Neural progenitor cell (in vitro differentiated cells): ENCODE results near the gene COLEC12. TPM values are rescaled to one million over a fixed set of nuclear protein-coding genes. Genes with fewer than 3 reads are reported as not detected.

ENCODE experiments used
- DNase-seq: peaks from one replicate; pipeline ENCODE4 v3.0.0-alpha.2; 2016; ENCODE audit warnings: low spot score
- H2AFZ ChIP-seq: fragments of 200-600 bp; sonication (generic); replicated peaks from 2 replicates; pipeline ENCODE4 v1.6.1; 2016; ENCODE audit warnings: antibody characterized with exemption
- H3F3A ChIP-seq: fragments of 200-600 bp; sonication (generic); 2 replicates; pipeline ENCODE4 v1.6.1; 2016; ENCODE audit warnings: antibody characterized with exemption, low read depth
- H3K27ac ChIP-seq: fragments of 200-600 bp; sonication (generic); 2 replicates; pipeline ENCODE4 v1.5.1; 2016; ENCODE audit warnings: mild to moderate bottlenecking
- H3K27me3 ChIP-seq: fragments of 200-600 bp; sonication (generic); 2 replicates; pipeline ENCODE4 v1.6.1; 2016; ENCODE audit warnings: mild to moderate bottlenecking, moderate library complexity
- H3K36me3 ChIP-seq: fragments of 200-600 bp; sonication (generic); 2 replicates; pipeline ENCODE4 v1.5.1; 2016
- H3K4me1 ChIP-seq: fragments of 200-600 bp; sonication (generic); 2 replicates; pipeline ENCODE4 v1.6.1; 2016; ENCODE audit warnings: mixed run types
- H3K4me2 ChIP-seq: fragments of 200-600 bp; sonication (generic); 2 replicates; pipeline ENCODE4 v1.6.1; 2016
- H3K4me3 ChIP-seq: fragments of 200-600 bp; sonication (generic); 2 replicates; pipeline ENCODE4 v1.5.1; 2016
- H3K79me2 ChIP-seq: fragments of 200-600 bp; sonication (generic); 2 replicates; pipeline ENCODE4 v1.6.1; 2016; ENCODE audit warnings: low read depth
- H3K9ac ChIP-seq: fragments of 200-600 bp; sonication (generic); 2 replicates; pipeline ENCODE4 v1.6.1; 2016
- H3K9me3 ChIP-seq: fragments of 200-600 bp; sonication (generic); 2 replicates; pipeline ENCODE4 v1.5.1; 2016; ENCODE audit warnings: low read depth
- H4K20me1 ChIP-seq: fragments of 200-600 bp; sonication (generic); 2 replicates; pipeline ENCODE4 v1.6.1; 2016; ENCODE audit warnings: low read depth
- H3K27ac Mint-ChIP-seq: 3 replicates; pipeline ENCODE4 v1.8.0; 2021; ENCODE audit warnings: mixed read lengths
- H3K27me3 Mint-ChIP-seq: 2 replicates; pipeline ENCODE4 v1.8.0; 2022; ENCODE audit warnings: low read depth, mild to moderate bottlenecking, inconsistent platforms, moderate library complexity, mixed read lengths; ENCODE audit not compliant: insufficient read depth
- H3K36me3 Mint-ChIP-seq: 3 replicates; pipeline ENCODE4 v1.8.0; 2021; ENCODE audit warnings: mixed read lengths
- H3K4me1 Mint-ChIP-seq: 3 replicates; pipeline ENCODE4 v1.8.0; 2021; ENCODE audit warnings: mixed read lengths
- H3K4me3 Mint-ChIP-seq: 3 replicates; pipeline ENCODE4 v1.8.0; 2021; ENCODE audit warnings: mild to moderate bottlenecking, moderate library complexity, mixed read lengths
- H3K9me3 Mint-ChIP-seq: 3 replicates; pipeline ENCODE4 v1.8.0; 2020; ENCODE audit warnings: mixed read lengths
- EZH2 ChIP-seq: fragments of 200-600 bp; sonication (generic); IDR thresholded peaks from 2 replicates; pipeline ENCODE4 v1.6.1; 2017; ENCODE audit warnings: antibody characterized with exemption, mild to moderate bottlenecking, moderate library complexity
- EZH2phosphoT487 ChIP-seq: fragments of 200-600 bp; sonication (generic); IDR thresholded peaks from 2 replicates; pipeline ENCODE4 v1.6.1; 2017; ENCODE audit warnings: antibody characterized with exemption
- total RNA-seq: library from RNA; depleted of rRNA; stranded (reverse); fragments of >200 nt; gene quantifications from 2 replicates; pipeline ENCODE4 v1.2.3, GENCODE V29; 2015; ENCODE audit warnings: low replicate concordance
- TF ChIP-seq, protein P1 (sequence below): fragments of 200-600 bp; sonication (generic); IDR thresholded peaks from 2 replicates; pipeline ENCODE4 v1.5.1; 2017; ENCODE audit warnings: antibody characterized with exemption, mild to moderate bottlenecking

COLEC12 gene
- total RNA-seq, 1 donor from 2014 or later: 2.0 TPM

- no peaks in the 10 kb centered on the region for H3F3A ChIP-seq
- Mint-ChIP-seq H3K27ac (no peak overlapping the region), H3K9me3 (peaks cover 24% of the 10 kb centered on the region), H3K4me1 (peaks cover 3% of the 10 kb centered on the region), H3K4me3 (no peak overlapping the region), H3K36me3 (peaks cover 3% of the 10 kb centered on the region), H3K27me3 (peaks cover 6% of the 10 kb centered on the region)
- no peaks in the 10 kb centered on the region for H3K36me3 ChIP-seq
- H3K9ac ChIP-seq: no peak overlapping the region
- H4K20me1 ChIP-seq: no peaks in the 10 kb centered on the region
- H3K4me1 ChIP-seq: peaks cover 13% of the 10 kb centered on the region
- TF ChIP-seq, protein P1, sequence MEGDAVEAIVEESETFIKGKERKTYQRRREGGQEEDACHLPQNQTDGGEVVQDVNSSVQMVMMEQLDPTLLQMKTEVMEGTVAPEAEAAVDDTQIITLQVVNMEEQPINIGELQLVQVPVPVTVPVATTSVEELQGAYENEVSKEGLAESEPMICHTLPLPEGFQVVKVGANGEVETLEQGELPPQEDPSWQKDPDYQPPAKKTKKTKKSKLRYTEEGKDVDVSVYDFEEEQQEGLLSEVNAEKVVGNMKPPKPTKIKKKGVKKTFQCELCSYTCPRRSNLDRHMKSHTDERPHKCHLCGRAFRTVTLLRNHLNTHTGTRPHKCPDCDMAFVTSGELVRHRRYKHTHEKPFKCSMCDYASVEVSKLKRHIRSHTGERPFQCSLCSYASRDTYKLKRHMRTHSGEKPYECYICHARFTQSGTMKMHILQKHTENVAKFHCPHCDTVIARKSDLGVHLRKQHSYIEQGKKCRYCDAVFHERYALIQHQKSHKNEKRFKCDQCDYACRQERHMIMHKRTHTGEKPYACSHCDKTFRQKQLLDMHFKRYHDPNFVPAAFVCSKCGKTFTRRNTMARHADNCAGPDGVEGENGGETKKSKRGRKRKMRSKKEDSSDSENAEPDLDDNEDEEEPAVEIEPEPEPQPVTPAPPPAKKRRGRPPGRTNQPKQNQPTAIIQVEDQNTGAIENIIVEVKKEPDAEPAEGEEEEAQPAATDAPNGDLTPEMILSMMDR: no peak
- TF ChIP-seq EZH2phosphoT487 (no peak), EZH2 (no peak)
- no peaks in the 10 kb centered on the region for H3K27me3 ChIP-seq
- no peak overlapping the region for H3K27ac ChIP-seq
- no peak overlapping the region for H3K4me3 ChIP-seq
- H3K9me3 ChIP-seq: peaks cover 4% of the 10 kb centered on the region
- H2AFZ ChIP-seq: no peak overlapping the region
- no peak for DNase-seq
- no peak overlapping the region for H3K4me2 ChIP-seq
- no peaks in the 10 kb centered on the region for H3K79me2 ChIP-seq
These were observed 13.5 kb upstream of the COLEC12 start for GRCh38 chr18:513826-514530.

GRCh38 chr18:512957-513356, 12.5 kb upstream of the COLEC12 start:
- H4K20me1 ChIP-seq: no peaks in the 10 kb centered on the region
- TF ChIP-seq, protein P1: no peak
- TF ChIP-seq EZH2phosphoT487 (no peak), EZH2 (no peak)
- peaks cover 4% of the 10 kb centered on the region for H3K9me3 ChIP-seq
- H3K27ac ChIP-seq: no peak overlapping the region
- Mint-ChIP-seq H3K4me1 (peaks cover 3% of the 10 kb centered on the region), H3K27ac (no peak overlapping the region), H3K27me3 (peaks cover 6% of the 10 kb centered on the region), H3K36me3 (peaks cover 3% of the 10 kb centered on the region), H3K4me3 (no peak overlapping the region), H3K9me3 (peaks cover 20% of the 10 kb centered on the region)
- DNase-seq: no peak
- no peaks in the 10 kb centered on the region for H3F3A ChIP-seq
- H3K79me2 ChIP-seq: no peaks in the 10 kb centered on the region
- no peak overlapping the region for H3K4me3 ChIP-seq
- no peaks in the 10 kb centered on the region for H3K27me3 ChIP-seq
- no peak overlapping the region for H3K9ac ChIP-seq
- peaks cover 13% of the 10 kb centered on the region for H3K4me1 ChIP-seq
- H3K4me2 ChIP-seq: no peak overlapping the region
- no peaks in the 10 kb centered on the region for H3K36me3 ChIP-seq
- no peak overlapping the region for H2AFZ ChIP-seq

DNA sequence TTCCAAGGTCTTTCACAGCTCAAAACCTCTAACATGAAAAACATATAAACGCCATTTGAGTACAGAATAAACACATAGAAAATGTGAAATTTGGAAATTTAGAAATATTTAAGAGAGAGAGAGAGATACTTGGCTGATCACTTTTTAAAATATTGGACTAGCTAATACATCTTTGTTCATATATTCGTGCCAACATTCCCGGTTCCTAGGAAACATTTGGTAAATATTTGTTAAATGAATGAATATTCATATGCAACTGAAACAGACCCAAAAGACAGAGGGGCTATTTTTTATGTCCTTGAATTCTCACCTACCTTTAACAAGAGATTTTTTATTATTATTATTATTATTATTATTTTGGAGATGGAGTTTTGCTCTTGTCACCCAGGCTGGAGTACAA, 8.3 kb upstream of the COLEC12 start:
- Mint-ChIP-seq H3K9me3 (peaks cover 8% of the 10 kb centered on the region), H3K4me3 (no peak overlapping the region), H3K27ac (no peak overlapping the region), H3K27me3 (peaks cover 5% of the 10 kb centered on the region), H3K4me1 (peaks cover 3% of the 10 kb centered on the region), H3K36me3 (no peaks in the 10 kb centered on the region)
- TF ChIP-seq EZH2: no peak
- TF ChIP-seq EZH2phosphoT487: no peak
- TF ChIP-seq, protein P1: no peak
- no peak for DNase-seq
- H2AFZ ChIP-seq: no peak overlapping the region
- no peak overlapping the region for H3K9ac ChIP-seq
- no peaks in the 10 kb centered on the region for H3K79me2 ChIP-seq
- H3K4me3 ChIP-seq: no peak overlapping the region
- no peak overlapping the region for H3K4me2 ChIP-seq
- H3K36me3 ChIP-seq: no peaks in the 10 kb centered on the region
- no peaks in the 10 kb centered on the region for H4K20me1 ChIP-seq
- H3K4me1 ChIP-seq: no peaks in the 10 kb centered on the region
- H3K27me3 ChIP-seq: peaks cover 7% of the 10 kb centered on the region
- H3K27ac ChIP-seq: no peak overlapping the region
- H3K9me3 ChIP-seq: peaks cover 4% of the 10 kb centered on the region
- no peaks in the 10 kb centered on the region for H3F3A ChIP-seq
